PC-3 (cell line): ENCODE results near the gene KIAA1217.

ENCODE experiments used
- CTCF ChIP-seq: fragments of 300-600 bp; sonication (generic); conservative IDR thresholded peaks from 2 replicates; pipeline ENCODE4 v1.5.1; 2017; ENCODE audit warnings: antibody characterized with exemption, low read depth, mild to moderate bottlenecking, low read length
- EZH2 ChIP-seq: fragments of 300-600 bp; sonication (generic); IDR thresholded peaks from one replicate; pipeline ENCODE4 v1.6.1; 2017; ENCODE audit warnings: antibody characterized with exemption, mild to moderate bottlenecking, low read length; ENCODE audit not compliant: unreplicated experiment
- EZH2phosphoT487 ChIP-seq: fragments of 300-600 bp; sonication (generic); IDR thresholded peaks from 2 replicates; pipeline ENCODE4 v1.6.1; 2018; ENCODE audit warnings: mild to moderate bottlenecking, antibody characterized with exemption, low read length, borderline replicate concordance

- no peak for TF ChIP-seq CTCF
- no peak for TF ChIP-seq EZH2
- no peak for TF ChIP-seq EZH2phosphoT487
Measured at GRCh38 chr10:24184455-24184854, 24.5 kb upstream of the KIAA1217 start.
